HG03103 (cell line): ENCODE data around the gene APLN.

Source experiments
- ATAC-seq: cut with Tn5 transposase; IDR thresholded peaks from one replicate; pipeline ENCODE4 v1.9.1; 2021; ENCODE audit warnings: low read depth; ENCODE audit not compliant: unreplicated experiment

APLN gene, protein sequence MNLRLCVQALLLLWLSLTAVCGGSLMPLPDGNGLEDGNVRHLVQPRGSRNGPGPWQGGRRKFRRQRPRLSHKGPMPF

GRCh38 chrX:129654652-129655546 lies at the start of gene APLN:
APLN (minus strand) TSS chrX:129654956; CDS start chrX:129654630, 326 bp downstream.
- ATAC-seq = no peak

- ATAC-seq = no peak
Measured at GRCh38 chrX:129704491-129704890, 49.7 kb upstream of the APLN start.

GRCh38 chrX:129701624-129702069 lies 46.9 kb upstream of the APLN start:
- no peak for ATAC-seq

GRCh38 chrX:129700536-129700935 lies 45.8 kb upstream of the APLN start:
- ATAC-seq = no peak

- no peak for ATAC-seq
Measured at GRCh38 chrX:129698150-129698549, 43.4 kb upstream of the APLN start.

GRCh38 chrX:129697204-129697829 lies 42.6 kb upstream of the APLN start:
- ATAC-seq = no peak

DNA sequence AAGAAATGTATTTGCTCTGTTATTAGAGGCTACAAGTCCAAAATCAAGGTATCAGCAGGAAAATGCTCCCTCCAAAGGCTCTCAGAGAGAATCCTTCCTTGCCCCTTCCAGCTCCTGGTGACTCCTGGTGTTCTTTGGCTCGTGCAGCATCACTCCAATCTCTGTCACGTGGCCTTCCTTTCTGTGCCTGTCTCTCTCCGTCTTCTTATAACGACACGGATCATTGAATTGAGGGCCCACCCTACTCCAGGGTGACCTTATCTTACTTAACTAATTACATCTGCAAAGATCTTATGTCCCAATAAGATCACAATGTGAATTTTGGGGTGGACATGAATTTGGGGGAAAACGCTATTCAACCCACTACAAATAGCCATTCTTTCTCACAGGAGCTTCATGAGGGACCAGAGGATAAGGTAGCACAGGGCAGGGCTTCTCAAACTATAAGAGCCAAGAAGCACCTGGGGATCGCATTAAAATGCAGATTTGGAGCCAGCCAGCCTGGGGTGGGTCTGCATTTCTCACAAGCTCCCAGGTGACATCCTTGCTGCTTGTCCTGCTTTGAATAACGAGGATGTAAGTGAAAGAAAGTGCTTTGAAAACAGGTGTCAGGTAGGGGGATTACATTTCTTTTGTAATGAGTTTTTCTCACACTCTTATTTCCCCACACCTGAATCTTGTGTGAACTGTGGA lies 41.9 kb upstream of the APLN start:
- no peak for ATAC-seq

DNA sequence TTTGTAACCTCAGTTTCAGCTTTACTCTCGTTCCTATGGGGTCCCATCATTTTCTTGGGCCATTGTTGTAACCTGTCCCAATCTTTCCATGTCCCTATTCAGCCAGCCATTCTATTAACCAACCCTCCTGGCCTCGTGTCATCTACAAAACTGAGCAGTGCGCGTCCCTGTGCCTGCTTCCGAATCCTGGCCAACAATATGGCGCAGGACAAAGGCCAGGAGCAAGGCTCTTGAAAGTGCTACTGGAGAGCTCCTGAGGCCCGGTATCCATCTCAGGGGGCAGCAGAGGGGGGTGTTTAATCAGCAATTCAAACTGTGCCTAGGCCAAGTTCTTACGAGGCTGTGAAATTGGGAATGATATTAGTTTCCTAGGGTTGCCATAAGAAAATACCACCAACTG lies 41.2 kb upstream of the APLN start:
- no peak for ATAC-seq

DNA sequence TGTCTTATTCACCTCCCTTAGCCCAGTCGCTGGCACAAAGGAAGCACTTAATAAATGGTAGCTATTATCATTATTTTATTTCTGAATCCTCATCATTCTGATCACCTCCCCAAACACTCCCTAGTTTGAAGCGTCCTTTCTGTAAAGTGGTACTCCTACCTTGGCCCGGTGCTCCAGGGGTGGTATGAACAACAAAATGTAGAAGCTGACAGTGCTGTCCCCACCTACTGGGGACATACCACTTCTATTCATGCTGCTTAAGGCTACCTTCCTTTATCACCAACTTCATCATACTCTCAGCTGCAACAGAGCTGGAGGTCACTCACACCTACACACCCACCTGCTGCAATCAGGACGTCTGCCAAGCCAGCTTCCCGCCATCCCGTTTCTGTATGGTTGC lies 40.8 kb upstream of the APLN start:
- ATAC-seq = no peak

GRCh38 chrX:129694805-129695204 lies 40.0 kb upstream of the APLN start:
- ATAC-seq = no peak

- no peak for ATAC-seq
Measured at GRCh38 chrX:129693354-129693753, 38.6 kb upstream of the APLN start.

GRCh38 chrX:129690435-129690834 lies 35.7 kb upstream of the APLN start:
- no peak for ATAC-seq

GRCh38 chrX:129689796-129690195 lies 35.0 kb upstream of the APLN start:
- no peak for ATAC-seq

DNA sequence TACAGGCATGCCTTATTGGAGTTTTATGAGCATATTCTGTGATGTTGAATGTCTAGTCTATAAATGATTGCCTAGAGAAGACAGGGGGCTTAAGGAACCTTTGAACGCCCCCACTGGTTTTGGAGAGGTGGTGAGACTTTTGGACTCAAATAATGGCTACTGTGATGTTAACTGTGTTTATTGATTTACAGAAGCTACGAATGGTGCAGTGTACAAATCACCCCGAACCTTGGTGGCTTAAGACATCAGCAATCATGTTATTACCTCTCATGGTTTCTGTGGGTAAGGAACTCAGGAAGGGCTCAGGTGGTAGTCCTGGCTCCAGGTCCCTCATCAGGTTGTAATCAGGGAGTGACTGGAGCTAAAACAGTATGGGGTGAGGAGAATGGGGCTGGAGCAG lies 33.3 kb upstream of the APLN start:
- ATAC-seq = no peak

DNA sequence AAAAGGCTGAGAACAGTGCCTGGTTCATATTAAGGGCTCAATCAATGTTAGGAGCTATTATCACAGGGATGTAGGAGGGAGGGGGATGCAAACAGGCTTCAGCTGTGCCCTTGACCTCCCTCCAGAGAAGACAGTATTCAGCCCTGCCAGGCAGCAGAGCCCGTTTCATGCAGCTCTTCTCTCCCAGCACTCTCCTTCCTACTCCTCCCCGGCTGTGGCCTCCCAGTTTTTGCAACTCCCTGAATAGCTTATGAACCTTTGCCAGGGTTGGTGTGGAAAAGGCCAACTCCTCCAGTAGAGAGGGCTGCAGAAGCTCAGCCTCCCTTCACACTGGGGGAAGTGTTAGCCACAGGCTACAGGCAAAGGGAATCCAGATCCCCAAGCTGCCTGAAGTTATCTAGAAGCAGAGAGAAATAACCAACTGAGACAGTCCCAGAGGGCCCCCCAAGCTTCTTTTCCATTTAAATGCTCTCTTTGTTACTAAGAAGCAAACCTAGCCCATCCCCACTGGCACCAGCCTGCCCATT lies 31.7 kb upstream of the APLN start:
- ATAC-seq = no peak

DNA sequence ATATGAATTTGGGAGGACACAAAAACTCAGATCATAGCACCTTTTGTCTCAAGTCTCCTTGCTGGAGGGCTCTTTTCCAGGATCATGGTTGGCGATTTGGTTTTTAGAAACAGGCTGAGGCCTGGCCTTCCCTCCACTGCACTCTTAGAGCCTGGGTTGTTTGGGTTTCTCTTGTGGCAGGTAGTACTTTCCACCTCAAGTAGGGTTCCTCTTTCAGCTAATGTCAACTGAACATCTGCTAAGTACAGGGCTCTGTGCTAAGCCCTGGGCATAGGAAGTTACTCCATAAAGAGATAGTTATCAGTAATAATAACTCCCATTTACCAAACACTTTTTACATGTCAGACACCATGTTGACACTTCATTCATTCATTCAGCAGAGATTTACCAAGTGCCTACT lies 28.2 kb upstream of the APLN start:
- no peak for ATAC-seq

GRCh38 chrX:129679901-129680300 lies 25.1 kb upstream of the APLN start:
- no peak for ATAC-seq

DNA sequence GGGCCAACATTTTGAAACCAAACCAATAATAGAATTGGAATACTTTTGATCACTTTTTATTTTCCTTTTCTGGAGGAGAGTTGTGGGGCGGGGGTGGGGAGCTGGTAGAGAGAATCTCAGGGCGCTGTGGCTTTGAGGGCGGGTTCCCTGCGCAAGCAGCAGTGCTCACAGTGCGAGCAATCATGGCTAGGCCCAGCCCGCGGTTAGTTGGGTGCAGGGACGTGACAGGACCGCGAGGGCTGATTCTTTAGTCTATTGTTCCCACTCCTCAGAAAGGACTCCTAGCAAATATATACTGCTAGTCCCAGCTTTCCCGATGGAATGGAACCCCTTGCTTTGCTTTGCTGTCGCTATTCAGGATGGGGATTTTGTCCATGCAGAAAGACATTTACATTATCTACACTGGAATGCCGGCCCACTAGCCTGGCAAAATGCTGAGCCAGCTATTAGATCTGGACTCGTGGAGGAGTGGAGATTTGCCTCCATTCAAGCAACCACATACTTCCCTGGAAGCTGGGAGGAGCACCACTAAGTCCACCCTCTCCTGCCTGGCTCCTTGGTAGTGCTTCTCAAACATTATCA lies 23.9 kb upstream of the APLN start:
- no peak for ATAC-seq

DNA sequence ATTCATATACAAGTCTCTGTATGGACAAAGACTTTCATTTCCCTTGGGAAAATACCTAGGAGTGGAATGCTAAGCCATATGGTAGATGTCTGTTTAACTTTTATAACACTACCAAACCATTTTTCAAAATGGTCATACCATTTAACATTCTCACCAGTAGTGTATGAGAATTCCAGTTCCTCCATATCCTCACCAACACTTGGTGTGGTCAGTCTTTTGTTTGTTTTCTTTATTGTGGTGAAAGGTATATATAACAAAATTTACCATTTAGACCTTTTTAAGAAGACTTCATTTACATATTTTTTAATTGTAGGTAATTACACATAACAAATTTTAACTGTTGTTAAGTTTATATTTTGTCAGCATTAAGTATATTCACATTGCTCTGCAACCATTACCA lies 12.7 kb upstream of the APLN start:
- ATAC-seq = no peak

GRCh38 chrX:129665916-129666644 lies 11.3 kb upstream of the APLN start:
- no peak for ATAC-seq
